Glomerular visceral epithelial cell (primary cell): ENCODE results near the gene PSTPIP1.
"Not testable (repeated sequence)": the region's sequence is repeated elsewhere in the genome, so short reads cannot be mapped to it uniquely, and the experiment has no call there.

Experiments used
- DNase-seq: peaks from one replicate; pipeline ENCODE4 v3.0.0-alpha.2; 2016; ENCODE audit errors: extremely low spot score

Gene PSTPIP1

DNA sequence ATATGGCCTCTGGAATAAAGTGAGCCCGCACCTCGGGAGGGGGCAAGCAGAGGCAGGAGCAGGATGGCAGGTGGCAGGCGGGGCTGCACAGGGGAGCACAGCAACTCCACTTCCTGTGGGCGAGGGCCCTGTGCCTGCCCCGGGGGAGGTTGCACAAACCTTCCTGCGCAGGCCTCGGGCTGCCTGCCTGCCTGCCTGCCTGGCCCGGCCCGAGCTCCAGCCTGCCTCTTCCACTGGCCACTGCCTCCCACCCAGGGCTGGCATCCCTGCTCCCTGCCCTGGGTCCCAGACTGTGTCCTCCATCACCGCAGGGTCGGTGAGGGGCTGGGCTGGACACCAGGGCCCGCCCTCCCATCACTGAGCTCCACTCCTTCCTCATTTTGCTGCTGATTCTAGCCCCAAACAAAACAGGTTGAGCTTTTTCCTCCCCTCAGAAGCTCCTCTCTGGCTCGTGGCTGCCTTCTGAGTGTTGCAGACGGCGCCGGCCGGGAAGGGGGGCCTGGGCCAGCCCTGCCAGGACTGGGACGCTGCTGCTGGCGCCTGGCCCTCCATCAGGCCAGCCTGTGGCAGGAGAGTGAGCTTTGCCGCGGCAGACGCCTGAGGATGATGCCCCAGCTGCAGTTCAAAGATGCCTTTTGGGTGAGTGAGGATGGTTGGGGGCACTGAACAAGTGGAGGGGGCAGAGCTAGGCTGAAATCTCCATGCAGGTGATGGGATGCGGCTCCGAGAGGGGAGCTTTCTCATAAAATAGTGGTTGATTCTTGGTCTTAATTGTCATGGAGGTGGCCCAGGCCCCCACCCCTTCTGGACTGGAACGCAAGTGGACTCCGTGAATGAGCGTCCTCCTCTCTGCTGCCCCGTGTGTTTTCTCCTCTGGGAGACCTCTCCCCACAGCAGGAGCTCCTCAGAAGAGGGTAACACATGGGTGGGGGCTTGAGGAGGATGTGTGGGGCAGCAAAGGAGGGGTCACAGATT lies at the start of gene PSTPIP1:
Gene PSTPIP1 (plus strand): TSS at position 156 of the 975 bp plus-strand sequence. CDS start 448 bp downstream, at position 604.
- DNase-seq = no peak

DNA sequence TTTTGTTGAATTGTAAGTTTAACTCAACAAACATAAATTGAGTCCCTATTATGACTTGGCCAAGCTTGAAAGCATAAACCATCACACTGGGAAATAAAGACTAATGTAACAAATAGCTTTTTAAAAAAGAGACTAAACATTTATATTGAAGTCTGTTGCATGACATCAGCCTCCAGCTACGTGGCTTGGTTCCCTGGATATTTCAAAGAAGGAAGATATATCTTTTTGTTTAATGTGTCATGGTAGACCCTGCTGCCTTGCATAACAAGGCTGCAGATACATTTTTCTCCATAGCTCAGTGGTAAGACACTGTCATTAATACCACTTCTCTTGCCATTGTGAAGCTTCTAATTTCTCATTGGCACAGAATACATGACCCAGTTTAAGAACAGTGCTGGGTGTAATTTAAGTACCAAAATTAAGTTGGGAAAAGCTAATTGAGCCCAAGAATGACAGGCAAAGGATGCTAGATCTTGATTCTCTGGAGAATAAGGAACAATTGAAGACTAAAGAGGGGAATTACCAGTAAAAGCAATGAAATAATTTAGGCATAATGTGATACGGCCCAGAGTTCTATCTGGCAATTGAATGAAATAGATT lies 49.3 kb upstream of the PSTPIP1 start:
- no peak for DNase-seq

DNA sequence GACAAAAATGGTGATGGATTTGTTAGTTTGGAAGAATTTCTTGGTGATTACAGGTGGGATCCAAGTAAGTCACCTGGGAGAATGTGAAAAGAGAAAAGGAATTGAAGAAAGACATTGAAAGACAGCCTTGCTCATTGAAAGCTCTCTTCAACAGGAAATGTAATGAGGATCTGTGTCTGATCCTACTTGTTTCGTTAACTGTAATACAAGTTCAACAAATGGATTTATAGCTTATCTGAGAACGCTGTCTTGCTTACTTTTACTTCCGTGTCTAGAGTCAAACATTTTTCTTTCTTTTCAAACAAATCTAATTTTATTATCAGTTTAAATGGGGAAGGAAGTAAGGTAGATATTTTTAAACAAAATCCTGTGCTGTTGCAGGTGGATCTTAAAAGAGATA lies 47.5 kb upstream of the PSTPIP1 start:
- no peak for DNase-seq

DNA sequence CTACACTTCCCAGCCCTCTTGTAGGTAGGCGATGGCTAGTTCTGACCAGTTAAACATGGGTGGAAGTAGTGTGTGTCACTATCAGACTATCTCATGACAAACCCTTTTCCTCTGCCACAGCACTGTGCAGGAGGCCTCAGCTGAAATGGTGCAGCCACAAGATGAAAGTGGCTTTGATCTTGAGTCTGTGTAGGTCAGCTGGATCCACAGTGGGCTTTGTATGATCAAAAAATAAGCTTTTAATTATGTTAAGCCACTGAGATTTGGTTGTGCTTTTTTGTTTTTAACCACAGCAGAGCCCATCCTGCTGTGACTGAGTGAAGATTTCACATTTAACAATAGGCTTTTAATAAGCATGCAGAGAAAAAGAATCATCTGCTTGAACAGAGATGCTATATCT lies 43.7 kb upstream of the PSTPIP1 start:
- no peak for DNase-seq

DNA sequence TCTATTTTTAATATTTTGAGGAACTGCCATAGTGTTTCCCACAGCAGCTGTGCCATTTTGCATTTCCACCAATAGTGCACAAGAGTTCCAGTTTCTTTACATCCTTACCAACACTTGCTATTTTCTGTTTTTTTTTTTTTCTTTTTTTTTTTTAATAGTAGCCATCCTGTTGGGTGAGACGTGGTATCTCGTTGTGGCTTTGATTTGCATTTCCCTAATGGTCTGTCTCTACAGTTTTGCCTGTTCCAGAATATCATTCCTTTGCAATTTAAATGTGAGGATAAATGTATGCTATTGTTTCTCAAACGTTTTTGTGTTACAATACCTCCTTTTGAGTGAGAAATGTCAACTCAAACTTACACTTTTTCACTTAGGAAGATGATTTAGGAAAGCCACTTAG lies 41.0 kb upstream of the PSTPIP1 start:
- DNase-seq = no peak

DNA sequence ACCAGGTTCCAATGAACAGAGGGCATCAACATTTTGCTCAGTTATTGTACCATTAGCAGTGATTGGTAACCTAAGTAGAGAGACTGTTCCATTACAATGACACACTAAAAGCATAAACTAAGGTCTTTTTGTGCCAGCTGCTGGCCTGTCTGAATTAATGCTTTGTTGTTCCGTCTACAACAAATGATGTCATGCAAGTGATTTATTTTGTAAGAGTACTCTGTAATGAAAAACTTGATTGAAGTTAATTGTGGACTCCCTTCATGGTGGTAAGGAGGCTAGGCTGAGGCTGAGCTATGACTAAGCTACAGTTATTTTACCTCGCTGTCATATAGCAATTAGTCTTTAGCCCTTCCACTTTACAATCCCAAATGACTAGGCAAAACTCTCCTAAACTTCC lies 40.2 kb upstream of the PSTPIP1 start:
- DNase-seq = no peak

DNA sequence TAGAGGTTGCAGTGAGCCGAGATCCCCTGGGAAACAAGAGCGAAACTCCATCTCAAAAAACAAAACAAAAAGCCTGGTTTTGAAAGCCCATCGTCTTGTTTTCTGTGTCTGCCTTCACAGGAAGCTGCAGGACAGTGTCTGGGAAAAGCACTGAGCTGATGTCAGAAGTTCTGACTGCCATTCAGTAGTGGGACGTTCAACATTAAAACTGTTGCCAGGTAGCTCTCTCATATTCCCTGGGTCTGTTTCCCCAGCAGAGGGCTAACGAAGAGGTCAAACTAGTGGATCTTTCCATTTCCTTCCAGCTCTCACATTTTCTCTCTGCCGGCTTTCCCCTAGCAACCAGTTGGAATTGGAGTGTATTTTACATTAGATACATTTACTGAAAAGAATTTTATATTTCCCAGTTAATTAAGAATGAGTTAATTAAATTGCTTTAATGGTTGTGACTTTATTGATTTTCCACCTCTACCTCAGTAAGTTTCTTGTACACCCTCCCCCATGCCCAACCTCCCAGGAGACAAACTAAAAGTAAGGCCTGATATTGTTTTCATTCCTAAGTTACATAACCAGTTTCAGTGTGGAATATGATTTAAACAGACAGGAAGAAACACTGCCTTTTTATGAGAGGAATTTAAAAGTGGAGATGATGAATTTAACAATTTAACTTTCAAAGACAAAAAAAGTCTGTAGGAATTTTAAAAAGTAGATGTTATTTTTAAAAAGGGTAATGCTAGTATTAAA lies 33.5 kb upstream of the PSTPIP1 start:
- DNase-seq = no peak

DNA sequence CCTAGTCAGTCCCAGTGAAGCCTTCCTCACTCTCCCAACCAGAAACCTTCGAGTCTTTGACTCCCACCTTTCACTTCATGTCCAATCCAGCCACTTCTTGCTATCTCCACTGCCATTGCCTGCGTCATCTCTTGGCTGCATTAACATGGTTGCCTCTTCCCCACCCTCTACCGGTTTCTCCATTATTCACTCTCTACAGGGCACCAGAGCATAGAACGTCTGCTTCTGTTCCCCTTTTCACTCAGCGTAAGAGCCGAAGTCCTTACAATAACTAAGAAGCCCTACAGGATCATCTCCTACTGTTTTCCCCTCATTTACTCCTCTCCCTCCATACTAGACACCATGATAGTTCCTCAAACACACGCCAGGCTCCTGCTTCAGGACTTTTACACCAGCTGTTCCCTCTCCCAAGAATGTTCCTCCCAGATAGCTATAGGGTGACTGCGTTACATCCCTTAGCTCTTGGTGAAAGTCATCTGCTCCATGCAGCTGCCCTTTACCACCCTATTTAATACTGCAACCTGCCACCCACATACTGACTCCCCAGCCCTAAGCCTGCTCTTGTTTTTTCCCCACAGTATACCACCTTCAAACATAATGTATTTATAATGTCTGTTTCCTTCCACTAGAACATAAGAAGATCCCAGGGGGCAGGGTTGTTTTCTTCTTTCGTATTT lies 32.5 kb upstream of the PSTPIP1 start:
- DNase-seq = no peak

DNA sequence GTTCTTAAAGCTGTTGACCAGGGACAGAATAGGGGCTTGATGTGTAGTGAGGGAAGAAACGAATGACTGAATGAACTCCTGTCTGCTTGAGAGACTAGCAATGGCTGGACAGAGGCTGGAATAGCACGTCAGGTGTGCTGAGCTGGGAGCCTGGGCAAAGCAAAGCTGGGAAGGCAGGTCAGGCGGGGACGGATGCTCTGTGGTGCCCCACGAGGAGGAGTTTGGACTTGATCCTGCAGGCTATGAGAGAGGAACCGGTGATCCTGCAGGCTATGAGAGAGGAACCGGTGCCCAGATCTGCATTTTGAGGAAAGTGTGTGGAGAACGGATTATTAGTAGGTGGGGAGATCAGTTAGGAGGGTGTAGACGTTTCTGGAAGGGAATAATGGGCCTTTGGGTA lies 31.3 kb upstream of the PSTPIP1 start:
- no peak for DNase-seq

DNA sequence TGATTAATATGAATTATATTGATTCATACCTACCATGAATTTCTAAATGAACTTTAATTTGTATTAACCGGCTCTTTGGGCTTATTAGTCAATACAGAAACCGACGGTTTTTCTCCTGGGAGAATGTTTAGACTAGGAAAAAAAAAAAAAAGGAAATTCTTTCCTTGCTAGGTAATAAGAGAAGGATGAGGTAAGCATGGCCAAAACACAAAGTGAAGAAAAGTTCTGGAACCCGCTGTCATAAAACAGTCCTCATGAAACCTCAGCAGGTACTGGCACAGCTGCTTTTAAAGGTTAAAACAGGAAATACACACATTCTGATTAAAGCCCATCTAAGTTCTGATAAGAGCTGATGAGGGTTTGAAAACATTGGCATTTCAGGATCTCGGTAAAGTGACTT lies 30.8 kb upstream of the PSTPIP1 start:
- peak; percentile 21 for DNase-seq

DNA sequence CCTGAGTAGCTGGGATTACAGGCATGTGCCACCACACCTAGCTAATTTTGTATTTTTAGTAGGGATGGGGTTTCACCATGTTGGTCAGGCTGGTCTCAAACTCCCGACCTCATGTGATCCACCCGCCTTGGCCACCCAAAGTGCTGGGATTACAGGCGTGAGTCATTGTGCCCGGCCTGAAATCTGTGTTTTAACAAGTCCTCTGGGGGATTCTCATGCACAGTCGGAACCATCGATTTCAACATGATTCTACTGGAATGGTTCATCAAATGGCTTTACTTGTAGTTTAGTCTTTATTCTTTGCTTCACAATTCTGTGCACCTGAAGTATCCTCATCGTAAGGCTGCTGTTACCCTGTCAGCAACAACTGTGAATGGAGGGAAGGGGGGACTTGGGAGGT lies 28.9 kb upstream of the PSTPIP1 start:
- not testable (repeated sequence) for DNase-seq

DNA sequence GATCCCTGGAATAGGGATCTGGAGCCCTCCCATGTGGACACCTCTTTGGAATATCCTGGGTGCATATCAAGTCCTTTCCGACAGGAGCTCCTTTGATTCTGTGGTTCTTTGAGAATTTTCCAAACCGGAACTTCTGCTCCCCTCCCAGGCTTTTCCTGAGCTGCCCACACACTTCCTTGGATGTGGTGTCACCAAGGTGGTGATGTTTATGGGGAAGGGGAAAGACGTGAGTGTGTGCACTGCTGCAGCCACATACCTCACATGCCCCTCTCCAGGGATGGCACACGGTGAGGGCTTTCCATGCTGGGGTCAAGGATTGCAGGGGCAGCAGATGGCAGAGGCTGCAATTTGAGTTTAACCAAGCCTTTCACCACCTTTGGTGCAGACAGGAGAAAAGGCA lies 27.9 kb upstream of the PSTPIP1 start:
- no peak for DNase-seq

DNA sequence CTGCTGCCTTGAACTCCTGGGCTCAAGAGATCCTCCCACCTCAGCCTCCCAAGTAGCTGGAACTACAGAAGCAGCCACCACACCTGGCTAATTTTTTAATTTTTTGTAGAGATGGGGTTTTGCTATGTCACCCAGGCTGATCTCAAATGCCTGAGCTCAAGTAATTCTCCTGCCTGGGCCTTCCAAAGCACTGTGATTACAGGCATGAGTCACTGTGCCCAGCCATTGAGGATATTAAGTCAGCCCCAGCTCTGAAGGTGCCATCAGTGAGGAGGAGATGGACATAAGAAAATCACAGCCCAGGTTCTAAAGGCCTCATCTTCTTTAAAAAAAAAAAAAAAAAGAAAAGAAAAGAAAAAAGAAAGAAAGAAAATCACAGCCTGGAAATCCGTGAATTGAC lies 26.6 kb upstream of the PSTPIP1 start:
- DNase-seq = peak; percentile 9

DNA sequence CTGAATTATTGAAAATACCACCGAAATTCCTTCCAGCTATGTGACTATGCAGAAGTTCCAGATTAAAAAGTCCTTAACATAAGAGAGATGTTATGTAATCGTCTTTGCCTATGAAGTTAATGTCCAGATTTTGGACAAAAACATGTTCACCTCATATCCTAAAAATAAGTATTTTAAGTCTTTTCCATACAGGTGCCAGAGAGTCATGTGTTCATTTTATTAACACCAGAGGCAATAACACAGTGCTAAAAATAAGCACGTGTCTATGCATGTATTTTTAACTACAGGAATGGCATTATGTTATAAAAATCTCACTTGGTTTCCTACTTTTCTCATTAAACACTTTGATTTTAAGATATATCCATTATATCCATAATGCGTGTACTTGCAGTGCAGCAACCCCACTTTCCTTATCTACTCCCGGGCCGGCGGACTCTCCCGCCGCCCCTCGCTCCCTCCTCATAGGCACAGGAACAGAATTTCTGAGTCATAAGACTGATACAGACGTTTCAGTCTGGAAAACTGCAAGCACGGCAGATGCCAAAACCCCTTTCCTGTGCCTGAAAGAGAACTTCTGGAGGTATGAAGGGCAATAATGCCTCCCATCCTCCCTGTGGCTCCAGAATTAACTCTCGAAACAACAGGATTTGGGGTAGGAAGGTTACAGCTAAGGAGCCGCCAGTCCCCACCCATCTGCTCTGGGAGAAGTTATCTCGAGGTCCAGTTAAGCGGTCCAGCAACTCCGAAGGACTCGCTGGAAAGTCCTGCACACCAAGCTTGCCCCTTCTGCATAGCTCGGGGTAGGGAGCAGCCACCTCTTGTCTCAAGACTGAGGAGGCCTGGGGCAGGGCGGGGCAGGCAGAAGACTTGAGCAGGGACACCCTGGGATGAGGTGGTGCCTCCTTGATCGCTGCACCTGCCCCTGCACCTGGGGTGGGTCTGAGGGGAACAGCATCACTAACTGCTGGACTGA lies 22.3 kb upstream of the PSTPIP1 start:
- DNase-seq = no peak

DNA sequence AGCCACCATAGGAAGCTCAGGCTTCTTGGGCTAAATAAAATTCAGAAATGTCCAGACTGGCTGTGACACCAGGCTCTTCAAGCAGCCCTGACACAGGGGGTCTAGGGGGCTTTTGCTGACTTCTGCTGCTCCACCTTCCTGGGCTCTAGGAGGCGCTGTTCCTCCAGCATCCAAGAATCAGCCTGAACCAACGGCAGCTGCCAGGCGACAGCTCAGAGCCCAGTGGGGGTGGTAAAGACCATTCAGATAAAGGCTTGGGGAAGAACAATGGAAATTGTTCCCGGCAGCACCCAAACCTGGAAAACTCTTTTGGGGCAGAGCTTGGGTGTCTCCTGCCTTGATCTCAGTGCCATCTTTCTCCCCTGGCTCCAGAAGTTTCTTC lies 21.6 kb upstream of the PSTPIP1 start:
- no peak for DNase-seq

DNA sequence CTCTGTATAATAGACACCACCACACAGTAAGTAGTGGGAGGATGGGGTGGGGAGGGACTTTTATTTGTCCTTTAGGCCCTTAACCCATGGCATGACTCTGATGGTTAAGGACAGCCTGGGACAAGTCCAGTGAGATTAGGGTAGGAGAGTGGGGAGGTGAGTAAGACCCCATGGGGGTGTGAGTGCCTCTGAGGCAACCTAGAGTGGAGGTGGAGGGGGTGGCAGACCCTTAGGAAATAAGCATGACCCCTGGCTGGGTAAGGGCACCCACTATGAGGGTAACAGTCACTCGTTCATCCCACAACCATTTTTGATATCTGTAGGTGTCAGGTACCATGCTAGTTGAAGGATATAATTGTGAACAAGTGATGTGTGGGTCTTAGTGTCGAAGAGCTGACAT lies 21.0 kb upstream of the PSTPIP1 start:
- DNase-seq = no peak

DNA sequence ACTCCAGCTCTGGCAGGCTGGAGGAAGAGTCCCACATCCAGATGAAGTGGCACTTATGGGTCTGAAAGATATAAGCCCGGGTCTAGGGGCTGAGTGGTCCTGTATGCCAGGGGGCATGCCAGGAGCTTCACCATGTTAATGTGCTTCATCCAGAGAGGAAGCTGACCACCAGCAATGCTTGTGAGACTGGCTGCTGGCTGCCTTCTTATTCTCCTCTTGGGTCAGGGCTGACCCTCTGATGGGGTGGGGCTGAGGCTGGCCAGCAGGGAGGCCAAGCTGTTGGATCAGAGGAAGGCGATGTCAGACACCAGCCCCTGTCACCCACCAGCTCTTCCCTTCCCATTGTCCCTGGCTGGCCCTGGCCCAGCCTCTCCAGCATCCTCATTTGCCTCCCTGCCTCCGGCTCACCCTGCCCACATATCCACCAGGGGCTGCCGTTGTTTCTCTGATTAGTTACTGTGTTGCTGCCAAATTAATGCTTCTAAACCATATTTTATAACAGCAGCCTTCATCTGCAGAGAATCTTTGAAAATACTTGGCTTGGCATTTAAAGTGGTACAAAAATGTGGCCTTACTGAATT lies 20.4 kb upstream of the PSTPIP1 start:
- no peak for DNase-seq

DNA sequence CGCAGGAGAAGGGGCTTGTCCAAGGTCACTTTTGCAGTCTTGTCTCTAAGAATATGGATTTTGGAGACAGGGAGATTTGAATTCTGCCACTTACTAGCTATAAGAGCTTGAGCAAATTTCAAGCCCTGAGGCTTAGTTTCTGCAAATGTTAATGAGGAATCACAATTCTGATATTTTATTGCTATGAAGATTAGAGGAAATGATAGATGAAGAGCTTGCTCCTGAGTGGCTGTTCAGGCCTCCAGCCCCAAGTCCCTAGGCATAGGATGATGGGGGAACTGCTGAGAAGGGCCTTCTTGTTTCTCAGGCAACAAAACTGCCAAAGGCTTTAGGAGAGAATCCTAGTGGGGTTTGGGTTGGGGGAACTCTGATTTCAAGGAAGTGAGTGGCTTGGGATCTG lies 18.8 kb upstream of the PSTPIP1 start:
- DNase-seq = no peak

DNA sequence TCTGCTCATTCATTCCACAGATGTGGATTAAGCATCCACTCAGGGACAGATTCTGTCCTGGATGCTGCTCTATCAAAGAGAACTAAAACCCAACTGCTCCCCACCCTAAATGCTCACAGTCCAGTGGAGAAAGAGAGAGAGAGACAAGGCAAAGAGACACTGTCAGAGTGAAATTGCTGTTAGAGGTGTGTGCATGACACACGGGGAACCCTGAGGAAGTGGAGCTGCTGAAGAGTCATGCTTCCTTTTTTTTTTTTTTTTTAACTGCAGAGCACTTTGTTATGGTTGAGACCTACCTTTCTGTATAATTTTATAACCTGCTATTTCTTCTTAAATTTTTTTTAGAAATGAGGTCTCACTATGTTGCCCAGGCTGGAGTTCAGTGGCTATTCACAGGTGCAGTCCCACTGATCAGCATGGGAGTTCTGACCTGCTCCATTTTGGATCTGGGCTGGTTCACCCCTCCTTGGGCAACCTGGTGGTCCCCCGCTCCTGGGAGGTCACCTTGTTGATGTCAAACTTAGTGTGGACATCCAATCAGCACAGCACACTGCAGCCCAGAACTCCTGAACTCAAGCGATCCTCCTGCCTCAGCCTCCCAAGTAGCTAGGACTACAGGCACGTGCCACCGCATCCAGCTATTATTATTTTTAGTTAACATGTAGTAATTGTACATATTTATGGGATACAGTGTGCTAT lies 18.2 kb upstream of the PSTPIP1 start:
- no peak for DNase-seq
